ENCODE results near the gene PSME2. TPM values are rescaled to one million over a fixed set of nuclear protein-coding genes. Genes with fewer than 3 reads are reported as not detected.

PSME2 gene
- total and polyA plus RNA-seq, 9 of the 15 experiments (the other 6 are each of a cell fraction or from before 2014, with no cell fraction given), result 111 to 579 (median 159) TPM

GRCh38 chr14:24115422-24116127 lies 30.8 kb downstream of the PSME2 start (continued):
- TF ChIP-seq, protein P1, sequence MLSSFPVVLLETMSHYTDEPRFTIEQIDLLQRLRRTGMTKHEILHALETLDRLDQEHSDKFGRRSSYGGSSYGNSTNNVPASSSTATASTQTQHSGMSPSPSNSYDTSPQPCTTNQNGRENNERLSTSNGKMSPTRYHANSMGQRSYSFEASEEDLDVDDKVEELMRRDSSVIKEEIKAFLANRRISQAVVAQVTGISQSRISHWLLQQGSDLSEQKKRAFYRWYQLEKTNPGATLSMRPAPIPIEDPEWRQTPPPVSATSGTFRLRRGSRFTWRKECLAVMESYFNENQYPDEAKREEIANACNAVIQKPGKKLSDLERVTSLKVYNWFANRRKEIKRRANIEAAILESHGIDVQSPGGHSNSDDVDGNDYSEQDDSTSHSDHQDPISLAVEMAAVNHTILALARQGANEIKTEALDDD (IDR thresholded peaks at IDR 0.05), result no peak
- no peak for TF ChIP-seq ARID3B (CRISPR knock-in tag; IDR thresholded peaks at IDR 0.05; ENCODE audit: borderline replicate concordance)
- no peak for TF ChIP-seq SPI1 (IDR thresholded peaks at IDR 0.05; ENCODE audit: borderline replicate concordance, low read depth, low read length)
- no peak for TF ChIP-seq USF1 (CRISPR knock-in tag; IDR thresholded peaks at IDR 0.05)
- TF ChIP-seq, protein P2, sequence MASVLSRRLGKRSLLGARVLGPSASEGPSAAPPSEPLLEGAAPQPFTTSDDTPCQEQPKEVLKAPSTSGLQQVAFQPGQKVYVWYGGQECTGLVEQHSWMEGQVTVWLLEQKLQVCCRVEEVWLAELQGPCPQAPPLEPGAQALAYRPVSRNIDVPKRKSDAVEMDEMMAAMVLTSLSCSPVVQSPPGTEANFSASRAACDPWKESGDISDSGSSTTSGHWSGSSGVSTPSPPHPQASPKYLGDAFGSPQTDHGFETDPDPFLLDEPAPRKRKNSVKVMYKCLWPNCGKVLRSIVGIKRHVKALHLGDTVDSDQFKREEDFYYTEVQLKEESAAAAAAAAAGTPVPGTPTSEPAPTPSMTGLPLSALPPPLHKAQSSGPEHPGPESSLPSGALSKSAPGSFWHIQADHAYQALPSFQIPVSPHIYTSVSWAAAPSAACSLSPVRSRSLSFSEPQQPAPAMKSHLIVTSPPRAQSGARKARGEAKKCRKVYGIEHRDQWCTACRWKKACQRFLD (CRISPR knock-in tag; IDR thresholded peaks at IDR 0.05), result no peak
- TF ChIP-seq, protein P3, sequence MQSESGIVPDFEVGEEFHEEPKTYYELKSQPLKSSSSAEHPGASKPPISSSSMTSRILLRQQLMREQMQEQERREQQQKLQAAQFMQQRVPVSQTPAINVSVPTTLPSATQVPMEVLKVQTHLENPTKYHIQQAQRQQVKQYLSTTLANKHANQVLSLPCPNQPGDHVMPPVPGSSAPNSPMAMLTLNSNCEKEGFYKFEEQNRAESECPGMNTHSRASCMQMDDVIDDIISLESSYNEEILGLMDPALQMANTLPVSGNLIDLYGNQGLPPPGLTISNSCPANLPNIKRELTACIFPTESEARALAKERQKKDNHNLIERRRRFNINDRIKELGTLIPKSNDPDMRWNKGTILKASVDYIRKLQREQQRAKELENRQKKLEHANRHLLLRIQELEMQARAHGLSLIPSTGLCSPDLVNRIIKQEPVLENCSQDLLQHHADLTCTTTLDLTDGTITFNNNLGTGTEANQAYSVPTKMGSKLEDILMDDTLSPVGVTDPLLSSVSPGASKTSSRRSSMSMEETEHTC (IDR thresholded peaks at IDR 0.05), result no peak

Measured in K562 (cell line).